Activated CD8-positive, alpha-beta T cell treated with anti-CD3 and anti-CD28 coated beads for 36 hours (primary cell): ENCODE data around the gene SORT1. TPM values are rescaled to one million over a fixed set of nuclear protein-coding genes. Genes with fewer than 3 reads are reported as not detected.
"Not testable (repeated sequence)": the region's sequence is repeated elsewhere in the genome, so short reads cannot be mapped to it uniquely, and the experiment has no call there.

Experiments used
- ATAC-seq: fragments of 200-7000 bp; cut with Tn5 transposase; one replicate; pipeline ENCODE4 v1.10.0; 2021; ENCODE audit warnings: mild to moderate bottlenecking, moderate library complexity
- CTCF ChIA-PET: fragments of 350-600 bp; sonication (Branson Sonifier 250); formaldehyde crosslinking; loops from one replicate; lab custom pipeline; 2021; ENCODE audit warnings: antibody characterized with exemption; lab: Charles Lee
- POLR2A ChIA-PET: fragments of 350-600 bp; sonication (Branson Sonifier 250); formaldehyde crosslinking; loops from one replicate; lab custom pipeline; 2021; ENCODE audit warnings: antibody characterized with exemption; lab: Charles Lee
- DNase-seq: peaks from one replicate; pipeline ENCODE4 v3.0.0-alpha.2; 2020
- H3K27ac Mint-ChIP-seq: one replicate; pipeline ENCODE4 v1.8.0; 2021; ENCODE audit warnings: mild to moderate bottlenecking, mixed read lengths
- H3K27me3 Mint-ChIP-seq: one replicate; pipeline ENCODE4 v1.8.0; 2021; ENCODE audit warnings: mixed read lengths
- H3K36me3 Mint-ChIP-seq: one replicate; pipeline ENCODE4 v1.8.0; 2021; ENCODE audit warnings: low read depth, mixed read lengths
- H3K4me1 Mint-ChIP-seq: one replicate; pipeline ENCODE4 v1.8.0; 2021; ENCODE audit warnings: low read depth, mixed read lengths
- H3K4me3 Mint-ChIP-seq: one replicate; pipeline ENCODE4 v1.8.0; 2021; ENCODE audit warnings: mild to moderate bottlenecking, moderate library complexity, mixed read lengths
- H3K9me3 Mint-ChIP-seq: one replicate; pipeline ENCODE4 v1.8.0; 2021; ENCODE audit warnings: mixed read lengths
- intact Hi-C: fragments of 100-400 bp; cut with micrococcal nuclease; formaldehyde crosslinking; loops from one replicate; pipeline ENCODE4 v1.10.0; 2022
- total RNA-seq, 2 experiments: library from RNA; stranded (reverse); gene quantifications; one replicate each; pipeline ENCODE4 v1.2.3, GENCODE V29; 2021
- TF ChIP-seq, protein P1 (sequence below): fragments of 200-600 bp; IDR thresholded peaks from one replicate; pipeline ENCODE4 v1.8.0; 2022; ENCODE audit warnings: antibody characterized with exemption, mild to moderate bottlenecking

SORT1 gene
- total RNA-seq = 1 to 10 TPM; 2.5 to 3.2 TPM

DNA sequence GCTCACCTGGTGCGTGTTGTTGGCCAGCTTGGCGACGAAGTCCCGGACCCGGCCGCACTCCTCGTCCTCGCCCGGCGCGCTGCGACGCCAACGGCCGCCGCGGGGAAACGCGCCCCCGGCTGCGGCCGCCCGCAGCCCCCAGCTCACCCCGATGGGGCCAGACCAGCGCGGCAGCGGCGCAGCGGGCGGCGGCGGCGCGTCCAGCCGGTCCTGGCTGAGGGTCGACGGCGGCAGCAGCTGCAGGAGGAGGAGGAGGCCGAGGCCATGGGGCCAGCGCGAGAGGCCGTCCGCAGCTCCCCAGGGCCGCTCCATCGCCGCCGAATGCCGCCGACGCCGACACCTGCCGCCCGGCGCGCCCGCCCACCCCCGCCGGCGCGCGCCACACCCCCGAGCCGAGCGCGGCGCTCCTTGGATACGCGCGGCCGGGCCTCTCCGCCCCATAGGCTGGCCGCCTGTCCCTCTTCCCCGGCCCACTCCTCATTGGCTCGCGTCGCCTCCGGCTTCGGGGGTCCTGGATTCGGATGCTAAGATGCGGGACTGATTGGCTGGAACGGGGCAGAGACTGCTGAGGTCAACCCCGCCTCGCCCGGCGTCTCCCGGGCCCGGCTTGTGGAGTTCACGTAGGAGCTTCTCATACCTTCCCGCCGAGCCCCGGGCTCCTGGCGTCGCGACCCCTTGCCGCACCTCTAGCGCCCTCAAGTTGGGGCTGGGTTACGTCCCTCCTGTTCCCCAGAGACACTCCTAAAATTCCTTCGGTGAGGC lies at the start of gene SORT1:
TSS of gene SORT1 (minus strand) at position 338 of the 762 bp plus-strand sequence. CDS start at position 312, 26 bp downstream.
- Mint-ChIP-seq H3K9me3 (no peaks in the 10 kb centered on the region), H3K4me3 (peak within 1 kb of the TSS; percentile 77), H3K36me3 (peaks cover 8% of the 10 kb centered on the region), H3K4me1 (peaks cover 8% of the 10 kb centered on the region), H3K27ac (no peak within 1 kb of the TSS), H3K27me3 (peaks cover 33% of the 10 kb centered on the region)
- ChIA-PET CTCF (interaction anchor here (1.0 to 6.8 kb wide), 26 partner anchors 8 to 306 kb away, joined by 3 to 123 read pairs (median 9); partner anchors contain the start of genes MYBPHL, PSMA5, PSRC1 and SARS1), POLR2A (interaction anchor here (0.6 to 1.9 kb wide), 11 partner anchors 8 to 183 kb away, joined by 3 to 8 read pairs (median 5); partner anchors contain the start of genes PSRC1 and SARS1)
- ATAC-seq (peak; percentile 99), DNase-seq (peak; percentile 80)
- TF ChIP-seq, protein P1, sequence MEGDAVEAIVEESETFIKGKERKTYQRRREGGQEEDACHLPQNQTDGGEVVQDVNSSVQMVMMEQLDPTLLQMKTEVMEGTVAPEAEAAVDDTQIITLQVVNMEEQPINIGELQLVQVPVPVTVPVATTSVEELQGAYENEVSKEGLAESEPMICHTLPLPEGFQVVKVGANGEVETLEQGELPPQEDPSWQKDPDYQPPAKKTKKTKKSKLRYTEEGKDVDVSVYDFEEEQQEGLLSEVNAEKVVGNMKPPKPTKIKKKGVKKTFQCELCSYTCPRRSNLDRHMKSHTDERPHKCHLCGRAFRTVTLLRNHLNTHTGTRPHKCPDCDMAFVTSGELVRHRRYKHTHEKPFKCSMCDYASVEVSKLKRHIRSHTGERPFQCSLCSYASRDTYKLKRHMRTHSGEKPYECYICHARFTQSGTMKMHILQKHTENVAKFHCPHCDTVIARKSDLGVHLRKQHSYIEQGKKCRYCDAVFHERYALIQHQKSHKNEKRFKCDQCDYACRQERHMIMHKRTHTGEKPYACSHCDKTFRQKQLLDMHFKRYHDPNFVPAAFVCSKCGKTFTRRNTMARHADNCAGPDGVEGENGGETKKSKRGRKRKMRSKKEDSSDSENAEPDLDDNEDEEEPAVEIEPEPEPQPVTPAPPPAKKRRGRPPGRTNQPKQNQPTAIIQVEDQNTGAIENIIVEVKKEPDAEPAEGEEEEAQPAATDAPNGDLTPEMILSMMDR = no peak
- intact Hi-C loops = loop anchor here (2.0 to 5.0 kb wide), 3 partner anchors 121 to 185 kb away; partner anchors contain the start of gene SARS1

GRCh38 chr1:109445949-109446695 lies 48.4 kb upstream of the SORT1 start:
- H3K4me1 Mint-ChIP-seq, H3K36me3 Mint-ChIP-seq, H3K4me3 Mint-ChIP-seq, ATAC-seq, intact Hi-C loops, DNase-seq, H3K27ac Mint-ChIP-seq, CTCF ChIA-PET, H3K9me3 Mint-ChIP-seq: not testable (repeated sequence)
- POLR2A ChIA-PET = interaction anchor here (0.7 kb wide), 1 partner anchor 291 kb away, joined by 3 read pairs; no protein-coding TSS in a partner anchor
- peaks cover 20% of the 10 kb centered on the region for H3K27me3 Mint-ChIP-seq

- H3K27ac Mint-ChIP-seq = no peak overlapping the region
- H3K4me3 Mint-ChIP-seq = no peak overlapping the region
- no peaks in the 10 kb centered on the region for H3K4me1 Mint-ChIP-seq
- CTCF ChIA-PET = interaction anchor here (2.5 kb wide), 1 partner anchor 88 kb away, joined by 6 read pairs; no protein-coding TSS in a partner anchor
- no peaks in the 10 kb centered on the region for H3K9me3 Mint-ChIP-seq
- POLR2A ChIA-PET = interaction anchor here (1.0 kb wide), 1 partner anchor 459 kb away, joined by 3 read pairs; no protein-coding TSS in a partner anchor
- ATAC-seq (no peak), DNase-seq (no peak)
- intact Hi-C loops = no loop called here
- no peaks in the 10 kb centered on the region for H3K36me3 Mint-ChIP-seq
- TF ChIP-seq, protein P1 = no peak
- H3K27me3 Mint-ChIP-seq = peaks cover 13% of the 10 kb centered on the region
These were observed 46.6 kb upstream of the SORT1 start for GRCh38 chr1:109444346-109444745.

DNA sequence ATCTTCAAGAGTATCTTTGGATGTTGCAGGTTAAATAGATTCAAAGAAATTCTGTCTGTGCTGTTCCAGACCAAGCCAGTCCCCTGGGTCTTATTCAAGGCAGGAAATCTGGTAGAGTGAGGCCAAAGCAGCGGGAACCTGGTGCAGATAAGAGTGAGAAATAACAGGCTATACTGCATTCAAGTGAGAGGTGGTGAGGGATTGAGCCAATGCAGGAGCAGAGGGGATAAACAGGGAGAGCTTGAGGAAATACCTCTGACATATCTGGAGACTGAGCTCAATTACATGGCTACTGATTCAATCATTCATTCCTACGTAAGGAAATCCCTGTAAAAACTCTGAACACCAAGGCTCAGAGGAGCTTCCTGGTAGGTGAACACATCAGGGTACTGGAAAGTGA lies 45.8 kb upstream of the SORT1 start:
- Mint-ChIP-seq H3K27me3 (peaks cover 13% of the 10 kb centered on the region), H3K36me3 (no peaks in the 10 kb centered on the region), H3K4me1 (no peaks in the 10 kb centered on the region), H3K9me3 (no peaks in the 10 kb centered on the region), H3K27ac (no peak overlapping the region), H3K4me3 (no peak overlapping the region)
- ChIA-PET POLR2A (interaction anchor here (1.0 kb wide), 1 partner anchor 458 kb away, joined by 3 read pairs; no protein-coding TSS in a partner anchor), CTCF (interaction anchor here (2.5 kb wide), 1 partner anchor 89 kb away, joined by 6 read pairs; no protein-coding TSS in a partner anchor)
- DNase-seq = no peak
- intact Hi-C loops = no loop called here
- TF ChIP-seq, protein P1 = no peak
- ATAC-seq = no peak

DNA sequence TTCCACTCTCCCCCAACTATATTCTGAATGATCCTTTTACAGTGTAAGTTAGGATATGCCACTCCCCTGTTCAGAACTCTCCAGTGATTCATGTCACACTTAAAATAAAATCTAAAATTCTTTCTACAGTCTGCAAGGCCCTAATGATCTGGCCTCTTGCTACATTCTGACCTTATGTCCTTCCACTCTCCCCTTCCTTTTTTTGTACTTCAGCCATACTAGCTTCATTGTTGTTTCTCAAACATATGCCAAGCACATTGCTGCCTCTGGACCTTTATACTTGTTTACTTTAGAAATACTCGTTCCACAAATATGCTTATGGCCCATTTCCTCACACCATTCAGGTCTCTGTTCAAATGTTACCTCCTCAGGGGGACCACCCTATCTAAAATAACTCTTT lies 43.4 kb upstream of the SORT1 start:
- intact Hi-C loops = no loop called here
- no peaks in the 10 kb centered on the region for H3K4me1 Mint-ChIP-seq
- no peak for DNase-seq

More for the DNA sequence above, 43.4 kb upstream of the SORT1 start:
- H3K36me3 Mint-ChIP-seq = no peaks in the 10 kb centered on the region
- H3K27ac Mint-ChIP-seq = no peak overlapping the region
- peaks cover 4% of the 10 kb centered on the region for H3K27me3 Mint-ChIP-seq
- TF ChIP-seq, protein P1 = no peak
- H3K4me3 Mint-ChIP-seq = no peak overlapping the region
- no peaks in the 10 kb centered on the region for H3K9me3 Mint-ChIP-seq
- ChIA-PET CTCF (no interaction called here), POLR2A (no interaction called here)
- ATAC-seq = no peak
